SU-DHL-6 (cell line): ENCODE results near the gene KRT38.

Source experiments
- H2AFZ ChIP-seq: fragments of 200-600 bp; sonication (generic); 2 replicates; pipeline ENCODE4 v1.6.1; 2014; ENCODE audit warnings: low read depth, mild to moderate bottlenecking, moderate library complexity, mixed read lengths, antibody characterized with exemption, low read length; ENCODE audit not compliant: severe bottlenecking
- H3F3A ChIP-seq: fragments of 200-600 bp; shearing (Covaris generic); 2 replicates; pipeline ENCODE4 v1.6.0; 2016; ENCODE audit warnings: antibody characterized with exemption, mild to moderate bottlenecking; ENCODE audit not compliant: insufficient read depth
- H3K27ac ChIP-seq: fragments of 200-600 bp; sonication (generic); 2 replicates; pipeline ENCODE4 v1.5.1; 2016; ENCODE audit warnings: low read depth, mild to moderate bottlenecking, low read length, moderate library complexity, mixed read lengths
- H3K27me3 ChIP-seq: fragments of 200-600 bp; sonication (generic), shearing (Covaris generic); 2 replicates; pipeline ENCODE4 v1.6.0; 2014; ENCODE audit warnings: mild to moderate bottlenecking, low read length
- H3K36me3 ChIP-seq: fragments of 200-600 bp; sonication (generic); 2 replicates; pipeline ENCODE4 v1.6.1; 2014; ENCODE audit warnings: mild to moderate bottlenecking, low read length, mixed read lengths
- H3K4me2 ChIP-seq: fragments of 300-600, 200-600 bp; shearing (Covaris generic), sonication (generic); 2 replicates; pipeline ENCODE4 v1.6.0; 2014; ENCODE audit warnings: low read length, low read depth, mild to moderate bottlenecking; ENCODE audit not compliant: poor library complexity, severe bottlenecking
- H3K4me3 ChIP-seq: fragments of 200-600 bp; sonication (generic); 2 replicates; pipeline ENCODE4 v1.5.1; 2014; ENCODE audit warnings: antibody characterized with exemption, low read length, mild to moderate bottlenecking, mixed read lengths; ENCODE audit not compliant: insufficient read depth, poor library complexity, severe bottlenecking
- H3K79me2 ChIP-seq: fragments of 200-600 bp; sonication (generic); 2 replicates; pipeline ENCODE4 v1.6.1; 2014; ENCODE audit warnings: mild to moderate bottlenecking, low read length, moderate library complexity; ENCODE audit not compliant: insufficient read depth
- H3K9ac ChIP-seq: fragments of 200-600 bp; sonication (generic); 2 replicates; pipeline ENCODE4 v1.7.0; 2014; ENCODE audit warnings: mild to moderate bottlenecking, low read length
- H3K9me2 ChIP-seq: fragments of 200-600 bp; sonication (generic); replicated peaks from 2 replicates; pipeline ENCODE4 v1.6.1; 2014; ENCODE audit warnings: low read length; ENCODE audit not compliant: insufficient read depth
- H3K9me3 ChIP-seq: fragments of 200-600 bp; sonication (generic); 2 replicates; pipeline ENCODE4 v1.6.1; 2014; ENCODE audit warnings: low read length, mixed read lengths; ENCODE audit not compliant: insufficient read depth
- H4K20me1 ChIP-seq: fragments of 200-600 bp; sonication (generic); 2 replicates; pipeline ENCODE4 v1.6.1; 2014; ENCODE audit warnings: low read depth, mild to moderate bottlenecking, antibody characterized with exemption, low read length, moderate library complexity, mixed read lengths
- CTCF ChIP-seq: fragments of 200-600 bp; sonication (generic); IDR thresholded peaks from one replicate; pipeline ENCODE4 v1.5.1; 2017; ENCODE audit warnings: antibody characterized with exemption, mild to moderate bottlenecking, low read length, moderate library complexity; ENCODE audit not compliant: insufficient read depth, poor library complexity, severe bottlenecking
- EZH2phosphoT487 ChIP-seq: fragments of 200-600 bp; sonication (generic), shearing (Covaris generic); conservative IDR thresholded peaks from 2 replicates; pipeline ENCODE4 v1.6.1; 2018; ENCODE audit warnings: mild to moderate bottlenecking, antibody characterized with exemption, low read length, moderate library complexity, mixed read lengths

Gene KRT38

GRCh38 chr17:41393294-41393693 is 47.5 kb downstream of the KRT38 start:
- H4K20me1 ChIP-seq = no peaks in the 10 kb centered on the region
- no peak for TF ChIP-seq EZH2phosphoT487
- no peak for TF ChIP-seq CTCF
- no peaks in the 10 kb centered on the region for H3K9me2 ChIP-seq
- H3K79me2 ChIP-seq = no peaks in the 10 kb centered on the region
- H3K27me3 ChIP-seq = 0 out of 2 replicates have a peak, but pooled peaks cover 4% of the 10 kb centered on the region
- H3K4me2 ChIP-seq = no peak overlapping the region
- H3K9ac ChIP-seq = no peak overlapping the region
- H3K4me3 ChIP-seq = no peak overlapping the region
- no peak overlapping the region for H3K27ac ChIP-seq
- no peaks in the 10 kb centered on the region for H3K36me3 ChIP-seq
- no peak overlapping the region for H2AFZ ChIP-seq
- H3K9me3 ChIP-seq = 0 out of 2 replicates have a peak, but pooled peaks cover 3% of the 10 kb centered on the region
- no peaks in the 10 kb centered on the region for H3F3A ChIP-seq

GRCh38 chr17:41392278-41392677 is 48.5 kb downstream of the KRT38 start:
- H3K4me3 ChIP-seq = no peak overlapping the region
- no peak overlapping the region for H3K27ac ChIP-seq
- H2AFZ ChIP-seq = no peak overlapping the region
- no peaks in the 10 kb centered on the region for H3K36me3 ChIP-seq
- no peaks in the 10 kb centered on the region for H3F3A ChIP-seq
- H3K27me3 ChIP-seq = 0 out of 2 replicates have a peak, but pooled peaks cover 4% of the 10 kb centered on the region
- H3K9ac ChIP-seq = no peak overlapping the region
- no peak overlapping the region for H3K4me2 ChIP-seq
- H3K79me2 ChIP-seq = no peaks in the 10 kb centered on the region
- no peaks in the 10 kb centered on the region for H3K9me2 ChIP-seq
- TF ChIP-seq EZH2phosphoT487 = no peak
- TF ChIP-seq CTCF = no peak
- 0 out of 2 replicates have a peak, but pooled peaks cover 3% of the 10 kb centered on the region for H3K9me3 ChIP-seq
- no peaks in the 10 kb centered on the region for H4K20me1 ChIP-seq

- Histone ChIP-seq H3F3A (no peaks in the 10 kb centered on the region), H3K9me3 (0 out of 2 replicates have a peak, but pooled peaks cover 3% of the 10 kb centered on the region), H3K4me2 (no peak overlapping the region), H3K9ac (no peak overlapping the region), H3K9me2 (no peaks in the 10 kb centered on the region), H2AFZ (no peak overlapping the region), H4K20me1 (no peaks in the 10 kb centered on the region), H3K4me3 (no peak overlapping the region), H3K79me2 (no peaks in the 10 kb centered on the region), H3K27me3 (0 out of 2 replicates have a peak, but pooled peaks cover 4% of the 10 kb centered on the region), H3K36me3 (no peaks in the 10 kb centered on the region), H3K27ac (no peak overlapping the region)
- TF ChIP-seq EZH2phosphoT487 (no peak), CTCF (no peak)
Observed at GRCh38 chr17:41391535-41391934, 49.2 kb downstream of the KRT38 start.
